Glomerular endothelial cell (primary cell): ENCODE results near the gene ZNF132. TPM values are rescaled to one million over a fixed set of nuclear protein-coding genes. Genes with fewer than 3 reads are reported as not detected.
A peak's percentile ranks its signal among the peaks of the same experiment; 100 is the strongest.
"Not testable (repeated sequence)": the region's sequence is repeated elsewhere in the genome, so short reads cannot be mapped to it uniquely, and the experiment has no call there.

Experiments
- DNase-seq: peaks from one replicate; pipeline ENCODE4 v3.0.0-alpha.2; 2011; ENCODE audit warnings: low read depth, low spot score; ENCODE audit errors: extremely low read depth
- total RNA-seq: library from RNA; depleted of rRNA; stranded (reverse); fragments of >200 nt; gene quantifications from 2 replicates; pipeline ENCODE4 v1.2.3, GENCODE V29; 2015

Gene ZNF132
- total RNA-seq, 1 donor from 2014 or later, result 4.4 TPM

- DNase-seq, result no peak
Observed at GRCh38 chr19:58468216-58468839, 28.4 kb upstream of the ZNF132 start.

- DNase-seq, result peak; percentile 79
Observed at GRCh38 chr19:58466760-58467589, 27.0 kb upstream of the ZNF132 start, which contains the start of gene ZNF324. ZNF324 (plus strand) TSS chr19:58467080; CDS start chr19:58469186, 2,106 bp downstream.

- no peak for DNase-seq
Observed at GRCh38 chr19:58466089-58466759, 26.3 kb upstream of the ZNF132 start.

- DNase-seq, result no peak
Observed at GRCh38 chr19:58460039-58460438, 20.1 kb upstream of the ZNF132 start.

- no peak for DNase-seq
Observed at GRCh38 chr19:58456111-58456510, 16.2 kb upstream of the ZNF132 start.

GRCh38 chr19:58455306-58455705, 15.4 kb upstream of the ZNF132 start:
- DNase-seq, result no peak

GRCh38 chr19:58453743-58454142, 13.8 kb upstream of the ZNF132 start:
- DNase-seq, result no peak

GRCh38 chr19:58451358-58452101, 11.6 kb upstream of the ZNF132 start, which contains the start of gene ZNF324B:
ZNF324B (plus strand) TSS chr19:58451622; CDS start chr19:58453702, 2,080 bp downstream.
- no peak for DNase-seq

GRCh38 chr19:58450856-58451357, 11.0 kb upstream of the ZNF132 start:
- DNase-seq, result no peak

- not testable (repeated sequence) for DNase-seq
Observed at GRCh38 chr19:58449980-58450379, 10.0 kb upstream of the ZNF132 start.

- not testable (repeated sequence) for DNase-seq
Observed at GRCh38 chr19:58448860-58449259, 8.9 kb upstream of the ZNF132 start.

- not testable (repeated sequence) for DNase-seq
Observed at GRCh38 chr19:58442986-58443385, 3.0 kb upstream of the ZNF132 start.

GRCh38 chr19:58440556-58440955, 603 bp upstream of the ZNF132 start:
- no peak for DNase-seq

- no peak for DNase-seq
Observed at GRCh38 chr19:58434217-58434616, 5.7 kb downstream of the ZNF132 start.

GRCh38 chr19:58429745-58430144, 10.2 kb downstream of the ZNF132 start:
- DNase-seq, result no peak

- DNase-seq, result no peak
Observed at GRCh38 chr19:58428617-58429016, 11.3 kb downstream of the ZNF132 start.

- DNase-seq, result no peak
Observed at GRCh38 chr19:58417071-58417470, 22.9 kb downstream of the ZNF132 start.

- DNase-seq, result no peak
Observed at GRCh38 chr19:58416604-58417003, 23.3 kb downstream of the ZNF132 start.

GRCh38 chr19:58409010-58409790, 30.8 kb downstream of the ZNF132 start:
- DNase-seq, result no peak
